Measurements from ENCODE around the gene LRRC45.

The LRRC45 gene

GRCh38 chr17:82050761-82051641 lies 27.9 kb downstream of the LRRC45 start:
- no peak for DNase-seq (ENCODE audit: low read depth in 2 of 2)

GRCh38 chr17:82051776-82052637 lies 28.9 kb downstream of the LRRC45 start, which contains the start of the genes GPS1 and RFNG:
GPS1 (plus strand) TSS chr17:82051898; CDS start chr17:82051932, 34 bp downstream.
RFNG (minus strand) TSS chr17:82051811; CDS start chr17:82051766, 45 bp downstream.
- peak; percentile 80 for DNase-seq (ENCODE audit: low read depth in 2 of 2)

- no peak for DNase-seq (ENCODE audit: low read depth in 2 of 2)
These were observed 29.5 kb downstream of the LRRC45 start for GRCh38 chr17:82052638-82053059.

- no peak for DNase-seq (ENCODE audit: low read depth in 2 of 2)
These were observed 30.0 kb downstream of the LRRC45 start for GRCh38 chr17:82053130-82053529.

GRCh38 chr17:82053556-82054263 lies 30.6 kb downstream of the LRRC45 start:
- DNase-seq (ENCODE audit: low read depth in 2 of 2) = no peak

GRCh38 chr17:82054351-82055022 lies 31.4 kb downstream of the LRRC45 start:
- DNase-seq (ENCODE audit: low read depth in 2 of 2) = no peak

GRCh38 chr17:82055023-82055964 lies 32.2 kb downstream of the LRRC45 start:
- DNase-seq (ENCODE audit: low read depth in 2 of 2) = no peak

GRCh38 chr17:82055965-82056728 lies 33.0 kb downstream of the LRRC45 start:
- no peak for DNase-seq (ENCODE audit: low read depth in 2 of 2)

- DNase-seq (ENCODE audit: low read depth in 2 of 2) = no peak
These were observed 33.9 kb downstream of the LRRC45 start for GRCh38 chr17:82056729-82057621.

- no peak for DNase-seq (ENCODE audit: low read depth in 2 of 2)
These were observed 35.2 kb downstream of the LRRC45 start for GRCh38 chr17:82058230-82058854.

- DNase-seq (ENCODE audit: low read depth in 2 of 2) = no peak
These were observed 35.7 kb downstream of the LRRC45 start for GRCh38 chr17:82058855-82059249.

GRCh38 chr17:82059272-82060000 lies 36.3 kb downstream of the LRRC45 start:
- DNase-seq (ENCODE audit: low read depth in 2 of 2) = no peak

GRCh38 chr17:82060001-82060380 lies 36.9 kb downstream of the LRRC45 start:
- DNase-seq (ENCODE audit: low read depth in 2 of 2) = no peak

- DNase-seq (ENCODE audit: low read depth in 2 of 2) = no peak
These were observed 37.5 kb downstream of the LRRC45 start for GRCh38 chr17:82060614-82061013.

- no peak for DNase-seq (ENCODE audit: low read depth in 2 of 2)
These were observed 38.2 kb downstream of the LRRC45 start for GRCh38 chr17:82061047-82061925.
